Lower leg skin (tissue), 4 donors: ENCODE data around the gene CYBC1. TPM values are rescaled to one million over a fixed set of nuclear protein-coding genes. Genes with fewer than 3 reads are reported as not detected.
A peak's percentile ranks its signal among the peaks of the same experiment; 100 is the strongest.

Experiments used
- DNase-seq, 2 donors: peaks; one replicate each; pipeline ENCODE4 v3.0.0-alpha.2; 2019; ENCODE audit warnings: low spot score in 2 of 2
- H3K4me3 ChIP-seq: fragments of 200-600 bp; sonication (generic); 2 replicates; pipeline ENCODE4 v1.5.1; 2017; ENCODE audit warnings: mild to moderate bottlenecking, low read depth; ENCODE audit not compliant: poor library complexity, severe bottlenecking
- POLR2A ChIP-seq, 2 donors: fragments of 450-650 bp; IDR thresholded peaks; one replicate each; pipeline ENCODE4 v1.6.1; 2016 to 2017; ENCODE audit warnings: antibody characterized with exemption in 2 of 2, mild to moderate bottlenecking in 1 of 2, moderate library complexity in 1 of 2
- WGBS, 2 donors: methylation state at CpG; one replicate each; pipeline ENCODE4 v1.1.5; 2018; 5-methylcytosine and 5-hydroxymethylcytosine counted together
- intact Hi-C: fragments of 100-400 bp; cut with DNase I; formaldehyde crosslinking; loops from one replicate; pipeline ENCODE4 v1.15.0; 2023; ENCODE audit warnings: low total_unique reads
- total RNA-seq, 4 donors: library from RNA; depleted of rRNA; stranded (reverse); fragments of >200 nt; gene quantifications; one replicate each; pipeline ENCODE4 v1.1.0, GENCODE V29; 2016
- TF ChIP-seq, protein P1 (sequence below), 3 donors: fragments of 450-650 bp; IDR thresholded peaks; one replicate each; pipeline ENCODE4 v1.5.1; 2016; ENCODE audit warnings: antibody characterized with exemption in 3 of 3, mild to moderate bottlenecking in 3 of 3, moderate library complexity in 2 of 3

CYBC1 gene
- 10 to 100 TPM; 32.4 to 48.8 (median 43.5) TPM for total RNA-seq

DNA sequence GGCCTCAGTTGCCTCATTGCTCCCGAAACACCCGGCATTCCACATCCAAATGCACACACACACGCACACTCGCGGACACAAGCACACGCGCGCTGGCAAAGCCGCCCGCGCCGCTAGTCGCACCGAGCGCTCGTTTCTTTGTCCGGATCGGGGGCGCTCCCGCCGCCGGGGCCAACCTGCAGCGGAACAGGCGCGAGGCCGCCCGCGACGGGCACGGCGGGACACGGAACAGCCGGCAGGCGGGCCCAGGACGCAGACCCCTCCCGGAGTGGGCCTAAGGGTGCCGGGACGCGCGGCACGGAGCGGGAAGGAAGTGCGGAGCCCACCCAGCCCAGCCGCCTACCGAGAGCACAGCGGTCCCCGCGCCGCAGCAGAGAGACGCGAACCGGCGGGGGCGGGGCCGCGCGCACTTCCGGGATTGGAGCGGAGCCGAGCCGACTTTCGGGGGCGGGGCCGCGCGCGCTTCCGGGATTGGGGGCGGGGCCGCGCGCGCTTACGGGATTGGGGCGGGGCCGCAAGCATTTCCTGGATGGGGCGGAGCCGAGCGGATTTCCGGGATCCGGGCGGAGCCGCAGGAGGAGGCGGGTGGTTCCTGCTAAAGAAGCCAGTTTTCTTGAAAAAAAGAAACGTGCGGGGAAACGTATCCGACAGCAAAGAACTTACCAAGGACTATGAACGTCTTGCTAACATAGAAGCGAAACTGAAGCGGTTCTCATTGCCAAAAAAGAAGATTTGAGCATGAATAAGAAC is at the start of gene CYBC1:
CYBC1 (minus strand) TSS at position 396 of the 750 bp plus-strand sequence. CDS start 1,498 bp downstream, outside the sequence.
- H3K4me3 ChIP-seq, result peak within 1 kb of the TSS; percentile 94
- DNase-seq, result peak; percentile 91 to 98
- TF ChIP-seq, protein P1, sequence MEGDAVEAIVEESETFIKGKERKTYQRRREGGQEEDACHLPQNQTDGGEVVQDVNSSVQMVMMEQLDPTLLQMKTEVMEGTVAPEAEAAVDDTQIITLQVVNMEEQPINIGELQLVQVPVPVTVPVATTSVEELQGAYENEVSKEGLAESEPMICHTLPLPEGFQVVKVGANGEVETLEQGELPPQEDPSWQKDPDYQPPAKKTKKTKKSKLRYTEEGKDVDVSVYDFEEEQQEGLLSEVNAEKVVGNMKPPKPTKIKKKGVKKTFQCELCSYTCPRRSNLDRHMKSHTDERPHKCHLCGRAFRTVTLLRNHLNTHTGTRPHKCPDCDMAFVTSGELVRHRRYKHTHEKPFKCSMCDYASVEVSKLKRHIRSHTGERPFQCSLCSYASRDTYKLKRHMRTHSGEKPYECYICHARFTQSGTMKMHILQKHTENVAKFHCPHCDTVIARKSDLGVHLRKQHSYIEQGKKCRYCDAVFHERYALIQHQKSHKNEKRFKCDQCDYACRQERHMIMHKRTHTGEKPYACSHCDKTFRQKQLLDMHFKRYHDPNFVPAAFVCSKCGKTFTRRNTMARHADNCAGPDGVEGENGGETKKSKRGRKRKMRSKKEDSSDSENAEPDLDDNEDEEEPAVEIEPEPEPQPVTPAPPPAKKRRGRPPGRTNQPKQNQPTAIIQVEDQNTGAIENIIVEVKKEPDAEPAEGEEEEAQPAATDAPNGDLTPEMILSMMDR (IDR thresholded peaks at IDR 0.05), result no peak
- TF ChIP-seq POLR2A (IDR thresholded peaks at IDR 0.05), result peak in 1 of 2 donors; percentile 62
- 1% methylated on average over 63 to 77 of the region's 91 CpGs for WGBS, 2 donors
- intact Hi-C loops, result no loop called here

DNA sequence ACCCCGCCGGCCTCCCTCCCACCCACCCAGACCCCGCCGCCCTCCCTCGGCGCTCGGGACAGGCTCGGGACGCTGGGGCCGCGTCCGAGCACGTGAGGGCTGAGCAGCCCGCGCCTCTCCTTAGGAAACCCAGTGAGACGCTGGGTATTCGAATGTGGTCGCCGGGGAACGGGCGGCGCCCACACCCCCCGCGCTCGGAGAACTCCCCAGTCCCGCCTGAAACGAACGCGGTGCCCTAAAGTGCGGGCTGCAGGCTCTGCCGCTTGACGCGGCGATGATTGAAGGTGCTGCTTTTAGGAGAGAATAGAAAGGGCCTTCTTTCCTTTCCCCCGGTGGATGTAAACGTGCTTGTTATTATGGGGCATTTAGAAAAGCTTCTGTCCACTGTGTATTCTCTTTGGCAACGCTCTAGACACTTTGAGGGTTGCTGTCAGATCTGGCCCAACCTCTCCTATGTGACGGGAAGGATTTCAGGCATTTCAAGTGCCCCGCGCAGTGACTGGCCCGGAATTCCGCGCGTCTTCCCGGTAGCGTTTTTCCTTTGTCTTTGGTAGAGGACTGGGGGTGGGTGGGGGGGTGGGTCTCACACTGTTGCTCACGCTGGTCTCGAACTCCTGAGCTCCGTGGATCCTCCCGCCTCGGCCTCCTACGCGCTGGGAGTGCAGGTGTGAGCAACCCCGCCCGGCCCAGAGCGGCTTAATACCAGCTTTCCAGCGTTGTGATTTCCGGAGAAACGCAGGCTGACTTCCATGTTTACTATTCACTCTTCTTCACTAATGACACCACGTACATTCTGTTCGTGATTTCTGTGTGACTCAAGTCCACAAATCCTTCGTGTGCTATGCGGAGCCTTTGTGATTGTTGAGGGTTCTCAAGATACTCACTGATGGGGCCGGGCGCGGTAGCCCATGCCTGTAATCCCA is 47.2 kb upstream of the CYBC1 start:
- WGBS, 2 donors, result 9 to 10% methylated on average over 41 to 53 of the region's 66 CpGs
- intact Hi-C loops, result no loop called here
- peak in 1 of 2 donors; percentile 89 for DNase-seq
- no peak for TF ChIP-seq POLR2A (IDR thresholded peaks at IDR 0.05)
- TF ChIP-seq, protein P1 (IDR thresholded peaks at IDR 0.05), result no peak
- peak overlapping the region; percentile 18 for H3K4me3 ChIP-seq

DNA sequence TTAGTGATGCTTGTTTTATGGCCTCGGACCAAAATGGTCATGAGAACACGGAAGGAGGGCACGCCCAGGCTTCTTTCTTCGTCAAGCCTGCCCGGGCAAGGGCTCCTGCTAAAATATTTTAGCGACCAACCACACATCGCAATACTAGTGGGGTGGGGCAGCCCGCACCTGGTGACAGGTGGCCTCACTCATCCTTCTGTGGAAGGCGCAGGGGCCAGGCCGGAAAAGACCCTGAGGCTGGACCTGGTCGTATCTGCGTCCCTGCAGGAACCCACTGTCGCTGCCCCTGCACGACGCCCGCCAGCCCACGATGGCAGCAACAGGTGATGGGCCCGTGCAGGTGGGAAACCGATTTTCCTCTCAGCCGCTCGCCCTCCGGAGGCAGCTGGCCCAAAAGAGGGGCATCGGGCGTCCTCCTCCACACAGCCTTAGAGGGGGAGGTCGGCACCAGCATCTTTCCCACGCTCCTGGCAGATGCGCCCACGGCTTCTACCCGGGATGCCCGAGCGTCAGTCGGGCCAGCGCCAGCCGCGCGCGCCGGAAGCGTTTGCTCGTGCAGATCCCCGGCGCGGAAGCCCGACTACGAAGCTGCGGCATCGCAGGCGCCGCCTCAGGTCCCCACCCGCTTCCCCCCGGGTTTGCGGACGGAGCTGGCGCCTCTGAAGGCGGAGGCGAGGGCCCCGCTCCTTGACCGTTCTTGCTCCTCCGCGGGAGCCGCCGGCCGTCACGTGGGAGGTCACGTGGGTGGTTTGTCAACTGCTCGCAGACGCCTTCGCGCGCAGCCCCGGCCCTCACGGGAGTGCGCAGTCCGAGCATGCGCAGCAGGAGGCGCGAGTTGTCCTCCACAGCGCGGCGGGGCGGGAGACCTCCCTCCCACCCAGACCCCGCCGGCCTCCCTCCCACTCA is 46.2 kb upstream of the CYBC1 start:
- TF ChIP-seq, protein P1 (IDR thresholded peaks at IDR 0.05), result no peak
- intact Hi-C loops, result no loop called here
- DNase-seq, result peak; percentile 94 to 100
- H3K4me3 ChIP-seq, result peak overlapping the region; percentile 24
- WGBS, 2 donors, result 7 to 9% methylated on average over 34 to 70 of the region's 83 CpGs

DNA sequence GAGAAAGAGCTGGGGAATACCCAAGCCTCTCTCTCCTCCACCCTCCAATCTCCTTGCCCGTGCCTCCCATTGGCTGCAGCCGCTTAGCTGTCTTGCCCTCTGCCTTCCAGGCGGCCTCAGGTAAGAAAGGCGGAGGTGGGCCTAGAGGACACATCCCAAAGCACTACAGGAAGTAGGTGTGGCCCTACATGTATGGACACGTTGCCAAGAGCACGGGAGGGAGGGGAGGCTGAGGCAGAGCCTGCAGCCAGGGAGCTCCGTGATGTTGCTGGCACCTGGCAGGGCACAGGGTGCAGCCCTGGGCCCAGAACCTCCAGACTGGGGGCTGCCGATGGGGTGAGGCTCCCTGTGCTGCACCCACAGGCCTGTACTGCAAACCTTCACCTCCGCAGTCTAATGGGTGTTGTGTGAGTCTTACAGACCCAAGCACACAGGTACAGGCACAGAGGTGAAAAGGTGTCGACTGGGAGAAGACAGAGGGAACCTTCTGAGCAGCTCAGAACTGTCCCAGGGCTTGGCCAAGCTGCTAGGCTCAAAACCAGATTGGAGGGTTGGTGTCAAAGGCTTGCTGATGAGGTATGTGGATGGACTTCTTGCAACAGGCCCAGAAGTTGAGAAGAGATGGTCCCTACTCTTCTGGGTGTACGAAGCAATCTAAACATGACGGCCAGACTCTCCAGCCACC is 45.4 kb upstream of the CYBC1 start:
- intact Hi-C loops, result no loop called here
- no peak overlapping the region for H3K4me3 ChIP-seq
- 33 to 38% methylated on average over 10 to 11 of the region's 12 CpGs for WGBS, 2 donors
- TF ChIP-seq POLR2A (IDR thresholded peaks at IDR 0.05), result no peak
- TF ChIP-seq, protein P1 (IDR thresholded peaks at IDR 0.05), result no peak
- peak in 1 of 2 donors; percentile 70 for DNase-seq
